Measurements from ENCODE around the gene MUSTN1.

MUSTN1 gene

GRCh38 chr3:52787246-52787645, 47.6 kb downstream of the MUSTN1 start:
- TF ChIP-seq, protein P1, sequence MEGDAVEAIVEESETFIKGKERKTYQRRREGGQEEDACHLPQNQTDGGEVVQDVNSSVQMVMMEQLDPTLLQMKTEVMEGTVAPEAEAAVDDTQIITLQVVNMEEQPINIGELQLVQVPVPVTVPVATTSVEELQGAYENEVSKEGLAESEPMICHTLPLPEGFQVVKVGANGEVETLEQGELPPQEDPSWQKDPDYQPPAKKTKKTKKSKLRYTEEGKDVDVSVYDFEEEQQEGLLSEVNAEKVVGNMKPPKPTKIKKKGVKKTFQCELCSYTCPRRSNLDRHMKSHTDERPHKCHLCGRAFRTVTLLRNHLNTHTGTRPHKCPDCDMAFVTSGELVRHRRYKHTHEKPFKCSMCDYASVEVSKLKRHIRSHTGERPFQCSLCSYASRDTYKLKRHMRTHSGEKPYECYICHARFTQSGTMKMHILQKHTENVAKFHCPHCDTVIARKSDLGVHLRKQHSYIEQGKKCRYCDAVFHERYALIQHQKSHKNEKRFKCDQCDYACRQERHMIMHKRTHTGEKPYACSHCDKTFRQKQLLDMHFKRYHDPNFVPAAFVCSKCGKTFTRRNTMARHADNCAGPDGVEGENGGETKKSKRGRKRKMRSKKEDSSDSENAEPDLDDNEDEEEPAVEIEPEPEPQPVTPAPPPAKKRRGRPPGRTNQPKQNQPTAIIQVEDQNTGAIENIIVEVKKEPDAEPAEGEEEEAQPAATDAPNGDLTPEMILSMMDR (IDR thresholded peaks at IDR 0.05): no peak
- no peak overlapping the region for H3K4me3 ChIP-seq
- peaks cover 0 to 6% of the 10 kb centered on the region in 2 donors for H3K27me3 ChIP-seq
- H3K36me3 ChIP-seq: no peaks in the 10 kb centered on the region
- no peak for DNase-seq
- peaks cover 0 to 13% (median 2%) of the 10 kb centered on the region in 4 donors for H3K4me1 ChIP-seq
- no peaks in the 10 kb centered on the region for H3K9me3 ChIP-seq
- intact Hi-C loops (cut with DNase I; ENCODE audit: low total_unique reads): no loop called here
- H3K27ac ChIP-seq: peak overlapping the region; percentile 40 to 59

DNA sequence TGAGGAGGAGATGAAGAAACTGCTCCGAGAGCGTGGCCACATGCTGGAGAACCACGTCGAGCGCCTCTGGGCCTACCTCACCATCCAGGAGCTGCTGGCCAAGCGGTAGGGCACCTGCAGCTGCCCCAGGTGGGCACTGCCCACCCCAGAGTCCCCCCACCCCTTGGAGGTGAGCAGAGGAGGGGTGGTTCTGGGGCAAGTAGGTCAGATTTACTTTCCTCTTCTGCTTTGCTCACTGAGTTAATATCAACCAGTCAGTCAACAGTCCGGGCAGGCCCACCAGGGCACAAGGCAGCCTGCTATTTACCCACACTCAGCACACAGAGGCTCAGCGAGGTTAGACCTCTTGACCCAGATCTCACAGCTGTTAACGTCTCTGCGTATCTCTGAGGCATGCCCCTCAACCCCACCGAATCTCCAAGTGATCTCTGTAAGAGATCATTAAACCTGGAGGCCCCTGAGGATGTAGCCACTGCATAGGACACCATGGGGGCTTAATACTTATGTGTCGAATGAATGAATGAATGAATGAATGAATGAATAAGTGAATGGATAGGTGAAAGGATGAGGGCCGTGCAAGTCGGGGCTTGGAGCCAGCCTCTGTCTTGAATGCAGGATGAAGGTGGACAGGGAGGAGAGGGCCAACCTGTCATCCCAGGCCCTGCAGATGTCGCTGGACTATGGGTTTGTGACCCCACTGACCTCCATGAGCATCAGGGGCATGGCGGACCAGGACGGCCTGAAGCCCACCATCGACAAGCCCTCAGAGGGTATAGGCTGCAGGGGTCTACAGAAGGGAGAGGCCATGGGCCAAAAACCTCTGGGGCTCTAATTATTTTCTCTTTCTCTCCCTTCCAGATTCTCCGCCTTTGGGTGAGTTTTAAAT, 48.2 kb downstream of the MUSTN1 start:
- Histone ChIP-seq H3K4me1 (peaks cover 0 to 13% (median 2%) of the 10 kb centered on the region in 4 donors), H3K9me3 (no peaks in the 10 kb centered on the region), H3K27me3 (peaks cover 0 to 11% of the 10 kb centered on the region in 2 donors), H3K4me3 (no peak overlapping the region), H3K27ac (no peak overlapping the region), H3K36me3 (no peaks in the 10 kb centered on the region)
- TF ChIP-seq, protein P1 (IDR thresholded peaks at IDR 0.05): no peak
- DNase-seq: peak in 1 of 2 donors; percentile 35
- intact Hi-C loops (cut with DNase I; ENCODE audit: low total_unique reads): no loop called here

- H3K27ac ChIP-seq: no peak overlapping the region
- intact Hi-C loops (cut with DNase I; ENCODE audit: low total_unique reads): no loop called here
Observed at GRCh38 chr3:52784931-52785590, 49.8 kb downstream of the MUSTN1 start.

DNA sequence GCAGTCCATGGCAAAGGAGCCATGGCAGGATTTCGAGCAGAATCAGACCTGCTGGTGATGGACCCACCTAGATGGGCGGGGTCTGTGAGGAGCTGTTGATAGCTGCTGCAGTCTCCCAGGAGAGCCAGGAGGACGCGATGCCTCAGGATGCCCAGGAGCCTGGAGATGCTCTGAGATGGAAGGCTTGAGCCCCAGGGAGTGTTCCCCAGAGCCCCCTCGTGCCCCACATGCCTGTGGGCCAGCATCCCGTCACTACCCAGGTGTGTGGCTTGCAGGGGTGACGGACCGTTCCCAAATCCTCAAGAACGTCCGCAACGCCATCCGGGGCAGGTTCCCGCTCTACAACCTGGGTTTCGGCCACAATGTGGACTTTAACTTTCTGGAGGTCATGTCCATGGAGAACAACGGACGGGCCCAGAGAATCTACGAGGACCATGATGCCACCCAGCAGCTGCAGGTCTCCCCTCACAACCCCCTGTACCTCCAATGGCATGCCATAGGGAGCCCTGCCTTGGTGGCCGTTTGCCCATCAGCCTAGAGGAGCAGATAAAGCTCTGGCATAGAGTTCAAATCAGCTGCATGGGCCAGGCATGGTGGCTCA, 50.7 kb downstream of the MUSTN1 start:
- H3K4me3 ChIP-seq: no peak overlapping the region
- no peaks in the 10 kb centered on the region for H3K36me3 ChIP-seq
- intact Hi-C loops (cut with DNase I; ENCODE audit: low total_unique reads): no loop called here
- peaks cover 0 to 13% (median 2%) of the 10 kb centered on the region in 4 donors for H3K4me1 ChIP-seq
- DNase-seq: peak in 1 of 2 donors; percentile 62
- H3K9me3 ChIP-seq: no peaks in the 10 kb centered on the region
- TF ChIP-seq, protein P1 (IDR thresholded peaks at IDR 0.05): no peak
- H3K27me3 ChIP-seq: peaks cover 0 to 14% of the 10 kb centered on the region in 2 donors
- no peak overlapping the region for H3K27ac ChIP-seq

More at GRCh38 chr3:52784931-52785590, 49.8 kb downstream of the MUSTN1 start:
- H3K4me3 ChIP-seq: no peak overlapping the region
- H3K36me3 ChIP-seq: no peaks in the 10 kb centered on the region
- peaks cover 0 to 11% of the 10 kb centered on the region in 2 donors for H3K27me3 ChIP-seq
- peak in 1 of 2 donors; percentile 27 for DNase-seq
- peaks cover 0 to 13% (median 2%) of the 10 kb centered on the region in 4 donors for H3K4me1 ChIP-seq
- H3K9me3 ChIP-seq: no peaks in the 10 kb centered on the region
- TF ChIP-seq, protein P1 (IDR thresholded peaks at IDR 0.05): no peak

GRCh38 chr3:52783211-52783555, 51.6 kb downstream of the MUSTN1 start:
- TF ChIP-seq, protein P1 (IDR thresholded peaks at IDR 0.05): peak in 1 of 2 experiments; percentile 19
- peaks cover 0 to 14% of the 10 kb centered on the region in 2 donors for H3K27me3 ChIP-seq
- no peaks in the 10 kb centered on the region for H3K36me3 ChIP-seq
- intact Hi-C loops (cut with DNase I; ENCODE audit: low total_unique reads): no loop called here
- H3K9me3 ChIP-seq: no peaks in the 10 kb centered on the region
- DNase-seq: peak in 1 of 2 donors; percentile 41
- peaks cover 0 to 10% (median 1%) of the 10 kb centered on the region in 4 donors for H3K4me1 ChIP-seq
- no peak overlapping the region for H3K4me3 ChIP-seq
- H3K27ac ChIP-seq: no peak overlapping the region

Measured in tibial artery (tissue), 4 donors.